Raji (cell line): ENCODE measurements around the gene RAB11FIP4.

Experiments
- POLR2A ChIP-seq: IDR thresholded peaks from 2 replicates; pipeline ENCODE4 v1.6.1; 2011; ENCODE audit warnings: low read depth, low read length, control low read depth; ENCODE audit not compliant: insufficient read depth

The RAB11FIP4 gene

GRCh38 chr17:31587462-31587861 is 196.0 kb downstream of the RAB11FIP4 start:
- no peak for TF ChIP-seq POLR2A
